DMS79 (cell line): Measurements from ENCODE around the gene ASTN2.

Experiments
- DNase-seq: peaks from one replicate; lab custom pipeline; 2025; lab: John Stamatoyannopoulos, UW

ASTN2 gene

GRCh38 chr9:117121316-117121715 is 293.5 kb downstream of the ASTN2 start:
- no peak for DNase-seq

- no peak for DNase-seq
Measured at GRCh38 chr9:117120061-117120460, 294.8 kb downstream of the ASTN2 start.

- DNase-seq: no peak
Measured at GRCh38 chr9:117116084-117116483, 298.8 kb downstream of the ASTN2 start.

GRCh38 chr9:117114768-117115167 is 300.1 kb downstream of the ASTN2 start:
- DNase-seq: no peak

GRCh38 chr9:117104716-117105495 is 310.0 kb downstream of the ASTN2 start:
- DNase-seq: no peak

GRCh38 chr9:117104206-117104605 is 310.7 kb downstream of the ASTN2 start:
- DNase-seq: no peak

- no peak for DNase-seq
Measured at GRCh38 chr9:117103438-117104110, 311.3 kb downstream of the ASTN2 start.

GRCh38 chr9:117101008-117101407 is 313.8 kb downstream of the ASTN2 start:
- no peak for DNase-seq

- DNase-seq: no peak
Measured at GRCh38 chr9:117098331-117098730, 316.5 kb downstream of the ASTN2 start.

- no peak for DNase-seq
Measured at GRCh38 chr9:117097761-117098160, 317.1 kb downstream of the ASTN2 start.

GRCh38 chr9:117096138-117096537 is 318.7 kb downstream of the ASTN2 start:
- DNase-seq: no peak

GRCh38 chr9:117095081-117095480 is 319.8 kb downstream of the ASTN2 start:
- DNase-seq: no peak

- DNase-seq: no peak
Measured at GRCh38 chr9:117093891-117094844, 320.7 kb downstream of the ASTN2 start.

- DNase-seq: no peak
Measured at GRCh38 chr9:117092582-117092981, 322.3 kb downstream of the ASTN2 start.

GRCh38 chr9:117091529-117091928 is 323.3 kb downstream of the ASTN2 start:
- no peak for DNase-seq

GRCh38 chr9:117088786-117089185 is 326.1 kb downstream of the ASTN2 start:
- DNase-seq: no peak

GRCh38 chr9:117088140-117088539 is 326.7 kb downstream of the ASTN2 start:
- DNase-seq: no peak

GRCh38 chr9:117084221-117084620 is 330.6 kb downstream of the ASTN2 start:
- no peak for DNase-seq

GRCh38 chr9:117083559-117083958 is 331.3 kb downstream of the ASTN2 start:
- no peak for DNase-seq

GRCh38 chr9:117081641-117082317 is 333.1 kb downstream of the ASTN2 start:
- DNase-seq: no peak

- no peak for DNase-seq
Measured at GRCh38 chr9:117080765-117081390, 334.0 kb downstream of the ASTN2 start.
